OCI-LY1 (cell line): ENCODE results near the gene SPA17.

Source experiments
- EZH2 ChIP-seq: fragments of 200-600 bp; sonication (generic), shearing (Covaris generic); IDR thresholded peaks from 2 replicates; pipeline ENCODE4 v1.8.0; 2017; ENCODE audit warnings: borderline replicate concordance, mixed run types, mild to moderate bottlenecking, antibody characterized with exemption, low read length, moderate library complexity, mixed read lengths
- TF ChIP-seq, protein P1 (sequence below): fragments of 200-600 bp; sonication (generic), shearing (Covaris generic); IDR thresholded peaks from 2 replicates; pipeline ENCODE4 v1.5.1; 2017; ENCODE audit warnings: mild to moderate bottlenecking, antibody characterized with exemption, low read length, moderate library complexity, mixed read lengths

DNA sequence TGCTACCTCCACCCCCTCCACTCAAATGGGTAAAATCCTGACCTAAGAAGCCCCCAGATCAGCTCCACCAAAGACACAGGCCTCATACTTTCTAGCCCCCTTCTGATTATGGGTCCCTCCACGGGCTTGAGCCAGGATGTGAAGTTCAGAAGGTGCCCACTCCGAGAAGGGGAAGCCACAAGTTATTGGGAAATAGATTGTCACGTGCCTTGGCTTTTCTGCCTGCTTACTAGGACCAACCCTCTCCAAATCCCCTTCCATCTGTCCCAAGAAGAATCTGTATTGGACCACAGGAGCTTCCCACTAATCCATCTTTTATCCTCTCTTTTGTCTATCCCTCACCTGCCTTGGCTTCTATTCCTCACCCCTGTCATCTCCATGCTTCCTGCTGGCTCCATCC is 63.0 kb downstream of the SPA17 start:
- TF ChIP-seq EZH2, result no peak
- TF ChIP-seq, protein P1, sequence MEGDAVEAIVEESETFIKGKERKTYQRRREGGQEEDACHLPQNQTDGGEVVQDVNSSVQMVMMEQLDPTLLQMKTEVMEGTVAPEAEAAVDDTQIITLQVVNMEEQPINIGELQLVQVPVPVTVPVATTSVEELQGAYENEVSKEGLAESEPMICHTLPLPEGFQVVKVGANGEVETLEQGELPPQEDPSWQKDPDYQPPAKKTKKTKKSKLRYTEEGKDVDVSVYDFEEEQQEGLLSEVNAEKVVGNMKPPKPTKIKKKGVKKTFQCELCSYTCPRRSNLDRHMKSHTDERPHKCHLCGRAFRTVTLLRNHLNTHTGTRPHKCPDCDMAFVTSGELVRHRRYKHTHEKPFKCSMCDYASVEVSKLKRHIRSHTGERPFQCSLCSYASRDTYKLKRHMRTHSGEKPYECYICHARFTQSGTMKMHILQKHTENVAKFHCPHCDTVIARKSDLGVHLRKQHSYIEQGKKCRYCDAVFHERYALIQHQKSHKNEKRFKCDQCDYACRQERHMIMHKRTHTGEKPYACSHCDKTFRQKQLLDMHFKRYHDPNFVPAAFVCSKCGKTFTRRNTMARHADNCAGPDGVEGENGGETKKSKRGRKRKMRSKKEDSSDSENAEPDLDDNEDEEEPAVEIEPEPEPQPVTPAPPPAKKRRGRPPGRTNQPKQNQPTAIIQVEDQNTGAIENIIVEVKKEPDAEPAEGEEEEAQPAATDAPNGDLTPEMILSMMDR, result no peak
